ENCODE measurements around the gene FBXO40. TPM values are rescaled to one million over a fixed set of nuclear protein-coding genes. Genes with fewer than 3 reads are reported as not detected.

The FBXO40 gene
- total and polyA plus RNA-seq, 2 donors (not counting 1 experiment from before 2014, with no cell fraction given), result not detected

- Mint-ChIP-seq H3K4me3 (no peak overlapping the region), H3K27ac (peak overlapping the region; percentile 50), H3K27me3 (no peaks in the 10 kb centered on the region), H3K9me3 (ENCODE audit: insufficient read depth) (no peaks in the 10 kb centered on the region), H3K4me1 (no peaks in the 10 kb centered on the region)
- Histone ChIP-seq H3K36me3 (replicated peaks in 1 of 2; ENCODE audit: control extremely low read depth in 1 of 2, control insufficient read depth in 1 of 2, extremely low read depth in 1 of 2, insufficient read depth in 2 of 2, low read length in 1 of 2) (peaks cover 4 to 46% of the 10 kb centered on the region in 2 experiments), H3K9ac (ENCODE audit: low read length) (no peak overlapping the region), H3K4me2 (replicated peaks; ENCODE audit: low read depth, low read length, poor library complexity, severe bottlenecking) (no peak overlapping the region), H3K4me3 (ENCODE audit: control extremely low read depth in 1 of 5, extremely low read depth in 1 of 5, insufficient read depth in 1 of 5, low read depth in 2 of 5, low read length in 4 of 5) (no peak overlapping the region), H3K27ac (ENCODE audit: low read length in 2 of 2) (peak overlapping the region in 1 of 2 donors; percentile 25), H3K79me2 (ENCODE audit: control insufficient read depth, insufficient read depth, low read length) (no peaks in the 10 kb centered on the region), H3K9me3 (ENCODE audit: control extremely low read depth in 1 of 3, control insufficient read depth in 2 of 3, insufficient read depth in 1 of 3, low read length in 2 of 3) (no peaks in the 10 kb centered on the region), H3K27me3 (replicated peaks in 1 of 4; ENCODE audit: control extremely low read depth in 1 of 4, control insufficient read depth in 3 of 4, insufficient read depth in 4 of 4, low read length in 3 of 4) (no peaks in the 10 kb centered on the region), H3K4me1 (ENCODE audit: control insufficient read depth in 2 of 2, insufficient read depth in 2 of 2, low read length in 2 of 2) (no peaks in the 10 kb centered on the region), H2AFZ (ENCODE audit: insufficient read depth, low read depth, low read length, poor library complexity, severe bottlenecking) (no peak overlapping the region), H4K20me1 (ENCODE audit: control insufficient read depth, insufficient read depth, low read length, poor library complexity, severe bottlenecking) (no peaks in the 10 kb centered on the region)
- ATAC-seq (ENCODE audit: low read depth), result no peak
- TF ChIP-seq, protein P1, sequence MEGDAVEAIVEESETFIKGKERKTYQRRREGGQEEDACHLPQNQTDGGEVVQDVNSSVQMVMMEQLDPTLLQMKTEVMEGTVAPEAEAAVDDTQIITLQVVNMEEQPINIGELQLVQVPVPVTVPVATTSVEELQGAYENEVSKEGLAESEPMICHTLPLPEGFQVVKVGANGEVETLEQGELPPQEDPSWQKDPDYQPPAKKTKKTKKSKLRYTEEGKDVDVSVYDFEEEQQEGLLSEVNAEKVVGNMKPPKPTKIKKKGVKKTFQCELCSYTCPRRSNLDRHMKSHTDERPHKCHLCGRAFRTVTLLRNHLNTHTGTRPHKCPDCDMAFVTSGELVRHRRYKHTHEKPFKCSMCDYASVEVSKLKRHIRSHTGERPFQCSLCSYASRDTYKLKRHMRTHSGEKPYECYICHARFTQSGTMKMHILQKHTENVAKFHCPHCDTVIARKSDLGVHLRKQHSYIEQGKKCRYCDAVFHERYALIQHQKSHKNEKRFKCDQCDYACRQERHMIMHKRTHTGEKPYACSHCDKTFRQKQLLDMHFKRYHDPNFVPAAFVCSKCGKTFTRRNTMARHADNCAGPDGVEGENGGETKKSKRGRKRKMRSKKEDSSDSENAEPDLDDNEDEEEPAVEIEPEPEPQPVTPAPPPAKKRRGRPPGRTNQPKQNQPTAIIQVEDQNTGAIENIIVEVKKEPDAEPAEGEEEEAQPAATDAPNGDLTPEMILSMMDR (IDR thresholded peaks at IDR 0.05), result no peak
- TF ChIP-seq EZH2 (IDR thresholded peaks at IDR 0.05; ENCODE audit: borderline replicate concordance, insufficient read depth, low read depth, low read length, poor library complexity, severe bottlenecking), result no peak
- ChIA-PET POLR2A (no interaction called here), CTCF (no interaction called here)
- no peak for DNase-seq
- intact Hi-C loops (cut with micrococcal nuclease), result no loop called here
- WGBS (ENCODE audit: insufficient coverage), result 100% methylated on average over 1 of the region's 1 CpG
Measured at GRCh38 chr3:121630355-121630754, 37.2 kb downstream of the FBXO40 start.

DNA sequence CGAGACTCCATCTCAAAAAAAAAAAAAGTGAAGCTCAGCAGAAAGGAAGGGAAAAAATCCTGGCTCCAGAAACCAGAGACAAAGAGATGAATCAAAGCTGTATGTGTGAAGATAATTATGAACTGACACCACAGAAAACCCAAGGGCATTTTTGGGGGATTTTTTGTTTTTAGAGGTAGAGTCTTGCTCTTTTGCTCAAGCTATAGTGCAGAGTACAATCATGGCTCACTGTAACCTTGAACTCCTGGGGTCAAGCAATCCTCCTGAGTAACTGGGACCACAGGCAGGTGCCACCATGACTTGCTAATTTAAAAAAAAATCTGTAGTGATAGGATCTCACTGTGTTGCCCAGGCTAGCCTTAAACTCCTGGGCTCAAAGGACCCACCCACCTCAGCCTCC, 44.7 kb downstream of the FBXO40 start:
- POLR2A ChIA-PET, result no interaction called here
- Histone ChIP-seq H3K9me3 (ENCODE audit: control extremely low read depth in 1 of 3, control insufficient read depth in 2 of 3, insufficient read depth in 1 of 3, low read length in 2 of 3) (no peaks in the 10 kb centered on the region), H3K9ac (ENCODE audit: low read length) (no peak overlapping the region), H3K36me3 (replicated peaks in 1 of 2; ENCODE audit: control extremely low read depth in 1 of 2, control insufficient read depth in 1 of 2, extremely low read depth in 1 of 2, insufficient read depth in 2 of 2, low read length in 1 of 2) (peaks cover 10 to 87% of the 10 kb centered on the region in 2 experiments), H3K27me3 (replicated peaks in 1 of 4; ENCODE audit: control extremely low read depth in 1 of 4, control insufficient read depth in 3 of 4, insufficient read depth in 4 of 4, low read length in 3 of 4) (no peaks in the 10 kb centered on the region), H3K4me3 (ENCODE audit: control extremely low read depth in 1 of 5, extremely low read depth in 1 of 5, insufficient read depth in 1 of 5, low read depth in 2 of 5, low read length in 4 of 5) (no peak overlapping the region), H3K4me2 (replicated peaks; ENCODE audit: low read depth, low read length, poor library complexity, severe bottlenecking) (no peak overlapping the region), H4K20me1 (ENCODE audit: control insufficient read depth, insufficient read depth, low read length, poor library complexity, severe bottlenecking) (peaks cover 4% of the 10 kb centered on the region), H3K79me2 (ENCODE audit: control insufficient read depth, insufficient read depth, low read length) (no peaks in the 10 kb centered on the region), H3K4me1 (ENCODE audit: control insufficient read depth in 2 of 2, insufficient read depth in 2 of 2, low read length in 2 of 2) (no peaks in the 10 kb centered on the region), H3K27ac (ENCODE audit: low read length in 2 of 2) (no peak overlapping the region), H2AFZ (ENCODE audit: insufficient read depth, low read depth, low read length, poor library complexity, severe bottlenecking) (no peak overlapping the region)
- no peak overlapping the region for H3K27ac Mint-ChIP-seq
- no peaks in the 10 kb centered on the region for H3K9me3 Mint-ChIP-seq (ENCODE audit: insufficient read depth)
- ATAC-seq (ENCODE audit: low read depth), result no peak
- intact Hi-C loops (cut with micrococcal nuclease), result no loop called here
- DNase-seq, result no peak
- CTCF ChIA-PET, result no interaction called here
- H3K4me3 Mint-ChIP-seq, result no peak overlapping the region
- H3K27me3 Mint-ChIP-seq, result no peaks in the 10 kb centered on the region
- no peaks in the 10 kb centered on the region for H3K4me1 Mint-ChIP-seq
- TF ChIP-seq, protein P1 (IDR thresholded peaks at IDR 0.05), result no peak
- no peak for TF ChIP-seq EZH2 (IDR thresholded peaks at IDR 0.05; ENCODE audit: borderline replicate concordance, insufficient read depth, low read depth, low read length, poor library complexity, severe bottlenecking)
- 80% methylated on average over 1 of the region's 1 CpG for WGBS (ENCODE audit: insufficient coverage)
